GM19324 (cell line): ENCODE measurements around the gene FABP7.

ENCODE experiments used
- ATAC-seq: cut with Tn5 transposase; IDR thresholded peaks from one replicate; pipeline ENCODE4 v1.9.1; 2021; ENCODE audit warnings: mild to moderate bottlenecking, moderate library complexity; ENCODE audit not compliant: unreplicated experiment, low FRiP score

The FABP7 gene

DNA sequence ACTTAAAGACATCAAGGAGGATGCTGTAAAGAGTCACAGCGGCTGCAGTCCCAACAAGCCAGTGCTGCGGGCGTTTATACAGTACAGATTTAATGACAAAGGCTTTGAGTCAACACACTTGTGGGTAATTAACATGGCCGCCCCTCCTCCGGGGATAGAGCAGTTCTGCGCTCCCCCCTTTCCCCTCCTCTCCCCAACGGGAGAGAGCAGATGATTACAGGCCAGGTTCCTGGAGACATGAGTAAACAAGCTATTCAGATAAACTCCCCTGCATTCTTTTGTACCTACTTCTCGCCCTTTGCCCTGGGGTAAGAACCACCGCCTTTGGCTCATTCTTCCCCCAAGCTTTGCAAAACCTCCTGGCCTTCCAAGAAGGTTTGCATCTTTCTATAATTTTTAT lies 23.6 kb upstream of the FABP7 start:
- no peak for ATAC-seq

DNA sequence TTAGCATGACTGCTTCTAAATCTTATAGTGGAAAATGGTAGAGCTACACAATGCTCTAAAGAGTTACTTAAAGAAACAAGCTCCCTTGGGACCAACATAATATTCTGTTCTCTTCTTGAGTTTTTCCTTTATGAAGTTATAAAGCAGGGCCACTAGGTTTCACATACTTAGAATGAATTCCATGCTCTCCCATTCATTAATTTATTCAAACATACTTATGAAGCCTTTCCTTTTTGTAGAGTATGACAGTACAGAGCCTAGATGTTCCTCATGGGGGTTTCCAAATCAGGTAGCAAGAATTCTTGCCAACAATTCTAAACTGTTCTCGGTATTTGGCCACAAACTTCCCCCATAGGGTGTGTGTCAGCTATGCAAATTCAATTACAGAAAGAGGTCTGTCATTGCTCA lies 20.6 kb upstream of the FABP7 start:
- ATAC-seq = peak; percentile 94

- ATAC-seq = no peak
Observed at GRCh38 chr6:122760330-122760729, 19.2 kb upstream of the FABP7 start.

GRCh38 chr6:122766256-122766655 lies 13.3 kb upstream of the FABP7 start:
- no peak for ATAC-seq

DNA sequence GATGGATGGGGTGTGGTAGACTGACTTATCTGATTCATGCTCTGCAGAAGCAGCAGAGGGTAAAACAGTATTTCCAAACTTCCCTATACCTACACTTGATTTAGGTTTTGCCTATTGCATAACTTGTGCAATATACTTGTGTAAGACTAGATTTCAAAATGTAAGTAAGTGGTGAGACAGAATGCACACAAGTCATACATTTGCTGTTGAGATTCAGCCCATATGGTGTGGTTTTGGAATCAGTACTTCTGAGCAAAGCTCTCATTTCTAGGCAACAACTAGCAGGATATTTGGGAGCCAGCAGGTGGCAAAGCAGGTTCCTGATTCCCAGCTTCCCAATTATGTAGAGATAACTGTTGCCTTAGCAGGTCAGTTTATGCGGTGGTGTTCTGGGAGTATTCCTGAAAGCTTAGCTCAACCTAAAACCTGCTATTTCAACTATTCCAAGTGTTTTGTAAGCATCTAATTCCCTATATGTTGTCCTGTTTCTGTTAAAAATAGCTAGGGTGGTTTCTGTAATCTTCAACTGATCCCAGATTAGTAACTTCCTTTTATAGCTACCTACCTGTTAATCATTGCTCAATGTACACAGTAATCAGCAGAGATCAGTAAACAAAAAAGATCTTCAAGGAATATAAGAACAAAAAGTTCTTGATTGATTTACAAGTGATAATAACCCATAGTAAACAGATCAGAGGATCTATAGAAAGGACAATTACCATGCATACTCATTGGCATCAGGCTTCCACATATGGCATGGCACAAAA lies 8.5 kb upstream of the FABP7 start:
- no peak for ATAC-seq

DNA sequence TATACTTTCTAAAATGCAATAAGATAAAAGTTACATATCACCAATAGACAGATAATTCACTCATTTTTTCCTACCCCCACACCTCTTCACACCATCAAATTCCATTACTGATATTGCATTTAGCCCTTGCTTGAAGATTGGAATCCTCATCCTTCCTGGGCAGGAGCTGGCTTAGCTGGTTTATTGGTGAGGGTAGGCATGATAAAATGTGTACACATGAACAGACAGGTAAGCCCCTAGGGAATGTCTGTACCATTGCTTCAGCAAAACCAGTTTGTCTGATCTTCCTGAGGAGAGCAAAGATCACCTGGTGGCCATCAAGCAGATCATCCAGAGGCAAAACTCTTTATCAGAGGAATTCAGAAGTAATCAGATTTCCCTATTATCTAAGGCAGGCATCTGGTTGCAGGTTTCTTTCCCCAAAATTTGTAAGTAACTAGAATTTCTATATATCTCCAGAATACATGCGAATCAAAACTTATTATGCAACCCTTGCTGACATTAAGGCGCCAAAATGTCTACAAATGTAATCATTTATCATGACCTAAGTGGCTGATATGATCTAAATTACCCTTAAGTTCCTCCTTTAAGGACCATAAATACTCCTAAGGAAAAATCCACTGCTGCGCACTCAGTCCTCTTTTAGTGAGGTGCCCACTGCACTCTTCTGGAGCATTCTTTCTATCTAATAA lies 6.6 kb upstream of the FABP7 start:
- no peak for ATAC-seq

GRCh38 chr6:122775975-122776374 lies 3.5 kb upstream of the FABP7 start:
- no peak for ATAC-seq

DNA sequence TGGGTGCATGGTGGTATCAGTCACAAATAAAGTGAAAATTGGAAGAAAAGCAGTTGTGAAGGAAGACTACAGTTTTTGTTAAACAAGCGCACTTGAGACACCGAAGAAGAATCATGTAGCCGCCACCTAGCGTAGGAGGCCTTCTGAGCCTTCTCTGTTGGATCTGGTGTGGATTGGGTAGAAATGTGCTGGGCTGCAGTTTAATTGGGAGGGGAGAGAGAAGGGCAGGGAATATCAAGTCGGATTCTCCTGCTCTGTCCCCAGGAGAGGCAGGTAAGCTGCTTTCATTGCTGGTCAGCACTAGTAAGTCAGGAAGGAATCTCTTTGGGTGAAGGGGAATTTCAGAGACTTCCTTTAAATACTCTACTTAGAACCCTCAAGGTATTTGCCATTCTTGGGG lies 1.2 kb upstream of the FABP7 start:
- ATAC-seq = no peak

- no peak for ATAC-seq
Observed at GRCh38 chr6:122778985-122779661, 393 bp upstream of the FABP7 start.

GRCh38 chr6:122780114-122780513 lies 598 bp downstream of the FABP7 start:
- ATAC-seq = no peak

DNA sequence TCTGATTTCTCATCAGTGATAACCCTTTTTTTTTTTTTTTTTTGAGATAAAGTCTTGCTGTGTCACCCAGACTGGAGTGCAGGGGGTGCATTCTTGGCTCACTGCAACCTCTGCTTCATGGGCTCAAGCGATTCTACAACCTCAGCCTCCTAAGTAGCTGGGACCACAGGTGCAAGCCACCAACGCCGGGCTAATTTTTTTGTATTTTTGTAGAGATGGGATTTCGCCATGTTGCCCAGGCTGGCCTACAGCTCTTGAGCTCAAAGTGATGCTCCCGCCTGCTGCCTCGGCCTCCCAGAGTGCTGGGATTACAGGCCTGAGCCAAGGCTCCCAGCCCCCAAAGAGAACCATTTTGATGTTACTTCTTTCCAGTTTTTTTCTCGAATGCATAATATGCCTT lies 2.2 kb downstream of the FABP7 start:
- ATAC-seq = no peak

- no peak for ATAC-seq
Observed at GRCh38 chr6:122783401-122783800, 3.9 kb downstream of the FABP7 start.

- ATAC-seq = no peak
Observed at GRCh38 chr6:122785891-122786290, 6.4 kb downstream of the FABP7 start.

DNA sequence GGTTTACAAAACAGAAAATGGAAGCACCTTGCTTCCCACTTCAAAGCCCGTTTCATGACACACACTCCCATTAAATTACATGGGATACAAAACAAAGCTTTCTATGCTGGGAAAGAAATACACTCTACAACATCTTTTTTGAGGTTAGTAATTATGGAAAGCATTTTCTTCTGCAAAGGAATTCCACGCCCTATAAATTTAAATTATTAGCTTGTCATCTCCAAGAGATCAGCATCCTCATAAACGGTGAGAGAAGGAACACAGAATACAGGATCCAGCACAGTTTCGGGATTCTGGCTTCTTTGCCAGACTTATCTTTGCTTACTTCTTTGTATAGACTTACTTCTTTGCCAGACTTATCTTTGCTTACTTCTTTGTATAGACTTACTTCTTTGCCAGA lies 8.2 kb downstream of the FABP7 start:
- ATAC-seq = no peak

- no peak for ATAC-seq
Observed at GRCh38 chr6:122788208-122788607, 8.7 kb downstream of the FABP7 start.

- ATAC-seq = no peak
Observed at GRCh38 chr6:122788663-122789181, 9.2 kb downstream of the FABP7 start.

DNA sequence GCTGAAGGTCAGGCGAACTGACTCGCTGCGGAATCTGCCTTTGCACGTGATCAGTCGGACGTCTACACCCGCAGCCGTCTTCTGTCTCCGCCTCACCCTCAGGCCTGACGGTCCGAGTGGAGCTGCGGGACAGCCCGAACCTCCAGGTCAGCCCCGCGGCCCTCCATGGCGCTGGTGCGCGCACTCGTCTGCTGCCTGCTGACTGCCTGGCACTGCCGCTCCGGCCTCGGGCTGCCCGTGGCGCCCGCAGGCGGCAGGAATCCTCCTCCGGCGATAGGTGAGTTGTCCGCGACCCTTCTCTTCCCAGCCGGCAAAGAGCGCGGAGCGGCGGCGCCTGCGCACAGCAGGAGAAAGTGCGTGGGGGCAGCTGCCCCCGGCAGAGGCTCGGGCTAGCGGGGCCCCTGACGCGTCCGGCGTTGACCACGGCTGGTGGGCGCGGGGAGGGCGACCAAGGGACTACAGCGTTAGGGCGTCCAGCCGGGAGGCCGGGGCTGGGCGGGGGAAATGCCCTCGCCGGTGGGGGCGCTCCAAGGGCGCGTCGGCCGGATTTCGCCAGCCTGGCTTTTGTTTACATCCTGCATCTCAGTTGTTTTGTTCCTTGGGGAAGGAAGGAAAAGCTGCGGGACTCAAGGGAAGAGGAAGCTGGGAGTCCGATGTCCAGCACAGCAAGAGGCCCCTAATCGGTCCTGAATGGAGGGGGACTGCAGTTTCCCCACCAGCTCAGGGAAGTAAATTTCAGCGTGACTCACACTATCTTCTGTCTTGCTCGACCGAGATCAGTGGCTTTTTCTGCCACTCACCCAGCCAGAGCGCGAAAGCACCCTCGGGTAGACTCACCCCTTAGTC lies 9.9 kb downstream of the FABP7 start, which contains the start of gene SMPDL3A:
SMPDL3A (plus strand) TSS at position 77 of the 846 bp plus-strand sequence; CDS start at position 166, 89 bp downstream.
- peak; percentile 76 for ATAC-seq

GRCh38 chr6:122790028-122790422 lies 10.5 kb downstream of the FABP7 start:
- ATAC-seq = no peak

- ATAC-seq = no peak
Observed at GRCh38 chr6:122790423-122791309, 11.2 kb downstream of the FABP7 start.
